AG20443 (cell line): ENCODE data around the gene PERM1.
"Not testable (repeated sequence)": the region's sequence is repeated elsewhere in the genome, so short reads cannot be mapped to it uniquely, and the experiment has no call there.

ENCODE experiments used
- DNase-seq: peaks from one replicate; pipeline ENCODE4 v3.0.0; 2012; ENCODE audit warnings: low spot score, mixed read lengths

PERM1 gene

GRCh38 chr1:947958-948357, 33.9 kb downstream of the PERM1 start:
- DNase-seq: no peak

DNA sequence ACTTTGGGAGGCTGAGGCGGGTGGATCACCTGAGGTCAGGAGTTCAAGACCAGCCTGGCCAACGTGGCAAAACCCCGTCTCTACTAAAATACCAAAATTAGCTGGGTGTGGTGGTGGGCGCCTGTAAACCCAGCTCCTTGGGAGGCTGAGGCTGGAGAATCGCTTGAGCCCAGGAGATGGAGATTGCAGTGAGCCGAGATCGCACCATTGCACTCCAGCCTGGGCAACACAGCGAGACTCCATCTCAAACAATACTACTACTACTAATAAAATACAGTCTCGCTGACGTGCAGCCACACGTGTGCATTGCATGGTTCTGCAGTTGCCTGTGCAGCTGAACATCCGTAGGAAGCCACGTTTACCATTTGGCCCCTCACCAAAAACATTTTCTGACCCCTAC, 35.1 kb downstream of the PERM1 start:
- DNase-seq: not testable (repeated sequence)

GRCh38 chr1:945688-946556, 36.0 kb downstream of the PERM1 start:
- DNase-seq: no peak

DNA sequence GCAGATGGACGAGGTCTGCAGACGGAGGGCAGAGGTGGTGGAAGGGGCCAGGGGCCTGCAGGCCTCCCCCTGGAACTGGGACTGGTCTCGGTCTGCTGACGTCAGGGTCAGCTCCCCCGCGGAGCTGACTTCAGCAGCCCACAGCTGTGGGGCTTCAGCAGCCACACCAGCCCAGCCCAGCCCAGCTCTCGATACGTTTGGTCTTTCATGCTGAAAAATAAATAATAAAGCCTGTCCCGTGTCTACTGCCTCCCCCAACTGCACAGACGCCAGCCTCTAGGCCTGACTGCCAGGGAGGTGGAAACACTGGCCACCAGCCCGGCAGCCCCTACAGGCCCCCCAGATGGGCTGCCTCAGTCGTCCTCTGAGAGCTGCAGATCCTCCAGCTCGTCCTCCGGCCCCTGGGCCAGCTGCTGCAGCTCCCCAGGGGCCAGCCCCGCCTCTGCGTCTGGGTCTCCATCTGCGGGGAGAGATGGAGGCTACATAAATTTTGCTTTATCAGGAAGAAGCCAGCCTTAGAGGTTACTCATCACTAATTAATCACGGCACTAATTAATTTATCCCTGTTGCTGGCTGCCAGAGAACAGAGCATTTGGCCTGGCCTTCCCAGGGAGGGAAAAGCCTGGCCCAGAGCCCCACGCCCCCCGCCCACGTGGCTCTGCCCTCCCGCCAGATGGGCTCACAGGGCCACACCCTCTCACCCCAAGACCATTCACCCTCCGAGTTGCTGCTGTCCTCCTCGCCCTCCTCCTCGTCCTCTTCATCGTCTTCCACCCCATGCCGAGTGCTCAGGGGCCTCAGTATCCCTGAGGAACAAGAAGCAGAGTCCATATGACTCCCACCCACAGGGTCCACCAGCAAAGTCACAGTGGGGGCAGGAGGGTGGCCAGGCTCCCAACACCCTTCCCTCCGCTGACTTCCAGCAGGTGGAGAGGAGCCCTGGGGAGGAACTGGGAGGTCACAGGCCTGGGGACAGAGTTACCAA, 37.3 kb downstream of the PERM1 start:
- no peak for DNase-seq

DNA sequence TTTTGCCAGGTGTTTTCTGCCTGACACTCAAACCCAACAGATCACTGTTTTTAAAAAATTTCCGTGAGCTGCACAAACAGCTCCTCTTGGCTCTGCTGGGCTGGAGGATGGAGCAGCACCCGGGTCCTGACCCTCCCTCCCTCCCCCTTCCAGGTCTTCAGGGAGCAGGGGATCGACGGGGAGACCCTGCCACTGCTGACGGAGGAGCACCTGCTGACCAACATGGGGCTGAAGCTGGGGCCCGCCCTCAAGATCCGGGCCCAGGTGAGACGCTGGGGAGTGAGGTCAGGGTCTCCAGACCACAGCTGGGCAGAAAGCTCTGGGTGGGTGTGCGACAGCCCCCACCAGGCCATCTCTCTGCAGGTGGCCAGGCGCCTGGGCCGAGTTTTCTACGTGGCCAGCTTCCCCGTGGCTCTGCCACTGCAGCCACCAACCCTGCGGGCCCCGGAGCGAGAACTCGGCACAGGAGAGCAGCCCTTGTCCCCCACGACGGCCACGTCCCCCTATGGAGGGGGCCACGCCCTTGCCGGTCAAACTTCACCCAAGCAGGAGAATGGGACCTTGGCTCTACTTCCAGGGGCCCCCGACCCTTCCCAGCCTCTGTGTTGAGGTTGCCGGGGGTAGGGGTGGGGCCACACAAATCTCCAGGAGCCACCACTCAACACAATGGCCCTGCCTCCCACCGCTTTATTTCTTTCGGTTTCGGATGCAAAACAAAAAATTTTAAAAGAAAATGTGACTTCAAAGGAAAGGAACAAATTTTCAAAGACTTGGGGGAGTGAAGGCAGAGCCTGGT, 38.1 kb downstream of the PERM1 start:
- DNase-seq: no peak

DNA sequence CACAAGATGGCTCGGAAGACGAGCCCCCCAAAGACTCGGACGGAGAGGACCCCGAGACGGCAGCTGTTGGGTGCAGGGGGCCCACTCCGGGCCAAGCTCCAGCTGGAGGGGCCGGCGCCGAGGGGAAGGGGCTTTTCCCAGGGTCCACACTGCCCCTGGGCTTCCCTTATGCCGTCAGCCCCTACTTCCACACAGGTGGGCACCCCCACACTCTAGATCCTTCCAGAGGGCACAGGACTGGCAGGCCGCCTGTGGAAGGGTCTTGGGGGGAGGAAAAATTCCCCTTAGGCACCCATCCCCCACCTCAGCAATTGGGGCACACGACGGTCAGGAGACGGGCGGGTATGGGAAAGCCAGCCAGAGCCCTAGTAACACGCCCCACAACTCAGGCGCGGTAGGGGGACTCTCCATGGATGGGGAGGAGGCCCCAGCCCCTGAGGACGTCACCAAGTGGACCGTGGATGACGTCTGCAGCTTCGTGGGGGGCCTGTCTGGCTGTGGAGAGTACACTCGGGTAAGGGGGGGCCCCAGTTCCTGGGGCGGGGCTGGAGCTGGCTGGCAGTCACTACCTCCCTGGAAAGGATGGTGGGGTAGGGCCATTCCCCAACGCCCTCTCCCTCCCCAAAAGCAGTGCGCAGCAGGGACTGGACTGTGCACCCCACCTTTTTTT, 38.9 kb downstream of the PERM1 start:
- peak; percentile 54 for DNase-seq

GRCh38 chr1:942411-942821, 39.5 kb downstream of the PERM1 start:
- no peak for DNase-seq

DNA sequence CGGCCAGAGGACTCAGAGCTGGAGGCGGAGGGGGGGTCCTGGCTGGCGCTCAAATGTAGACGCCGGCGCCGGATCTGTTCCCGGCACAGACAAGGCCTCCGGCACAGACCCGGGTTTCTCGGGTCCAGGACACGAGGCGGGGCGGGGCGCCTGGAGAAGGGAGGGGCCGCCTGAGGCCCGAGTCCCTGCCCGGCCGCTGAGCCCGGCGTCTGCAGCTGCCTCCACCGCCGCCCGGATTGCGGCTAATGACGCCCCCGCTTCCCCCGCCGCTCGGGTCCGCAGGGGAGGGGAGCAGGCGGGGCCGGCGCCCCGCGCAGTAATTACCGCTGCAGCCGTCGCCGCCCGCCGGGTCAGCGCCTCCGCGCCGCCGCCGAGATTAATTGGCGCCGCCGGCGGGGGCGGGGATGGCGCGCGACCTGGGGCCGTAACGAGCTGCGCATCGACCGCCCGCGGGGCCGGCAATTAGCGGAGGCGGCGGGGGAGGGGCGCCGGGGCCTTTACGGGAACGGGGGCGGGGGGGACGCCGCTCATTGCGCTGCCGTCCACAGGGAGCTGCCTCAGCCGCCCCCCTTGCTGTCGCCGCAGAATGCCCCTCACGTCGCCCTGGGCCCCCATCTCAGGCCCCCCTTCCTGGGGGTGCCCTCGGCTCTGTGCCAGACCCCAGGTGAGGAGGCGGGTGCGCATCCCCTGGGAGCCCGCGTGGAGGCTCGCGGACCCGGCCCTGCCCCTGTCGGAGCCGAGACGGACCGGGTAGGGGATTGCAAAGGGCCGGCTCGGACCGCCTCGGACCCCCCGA, 40.1 kb downstream of the PERM1 start:
- DNase-seq: peak; percentile 93

GRCh38 chr1:941015-941587, 40.8 kb downstream of the PERM1 start:
- no peak for DNase-seq

GRCh38 chr1:940107-941014, 41.5 kb downstream of the PERM1 start:
- peak; percentile 78 for DNase-seq

- no peak for DNase-seq
Observed at GRCh38 chr1:939511-940106, 42.3 kb downstream of the PERM1 start.

DNA sequence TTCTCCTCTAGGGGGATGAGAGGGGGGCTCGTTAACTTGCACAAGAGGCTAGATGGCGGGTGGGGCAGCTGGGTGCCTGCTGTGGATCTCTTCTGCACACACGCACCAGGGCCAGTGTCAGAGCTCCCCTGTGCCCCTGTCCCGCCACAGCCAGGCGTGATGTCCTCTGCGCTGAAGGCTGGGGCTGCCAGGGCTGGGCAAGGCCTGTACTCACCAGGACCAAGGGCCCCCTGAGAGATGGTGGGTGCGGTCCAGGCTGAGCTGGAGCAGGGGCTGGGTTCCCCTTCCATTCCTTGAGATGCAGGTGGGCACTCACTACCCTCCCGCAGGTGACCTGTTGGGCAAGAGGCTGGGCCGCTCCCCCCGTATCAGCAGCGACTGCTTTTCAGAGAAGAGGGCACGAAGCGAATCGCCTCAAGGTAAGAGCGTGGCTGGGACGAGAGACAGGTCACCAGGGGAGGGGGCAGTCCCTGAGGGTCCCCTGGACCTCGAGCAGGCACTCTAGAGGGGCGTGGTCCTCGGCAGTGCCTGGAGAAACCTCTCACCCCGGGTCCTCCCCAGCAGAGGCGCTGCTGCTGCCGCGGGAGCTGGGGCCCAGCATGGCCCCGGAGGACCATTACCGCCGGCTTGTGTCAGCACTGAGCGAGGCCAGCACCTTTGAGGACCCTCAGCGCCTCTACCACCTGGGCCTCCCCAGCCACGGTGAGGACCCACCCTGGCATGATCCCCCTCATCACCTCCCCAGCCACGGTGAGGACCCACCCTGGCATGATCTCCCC, 43.0 kb downstream of the PERM1 start:
- no peak for DNase-seq

GRCh38 chr1:938088-938683, 43.7 kb downstream of the PERM1 start:
- DNase-seq: peak; percentile 50

- no peak for DNase-seq
Observed at GRCh38 chr1:937521-937920, 44.4 kb downstream of the PERM1 start.

- no peak for DNase-seq
Observed at GRCh38 chr1:936348-937264, 45.3 kb downstream of the PERM1 start.

DNA sequence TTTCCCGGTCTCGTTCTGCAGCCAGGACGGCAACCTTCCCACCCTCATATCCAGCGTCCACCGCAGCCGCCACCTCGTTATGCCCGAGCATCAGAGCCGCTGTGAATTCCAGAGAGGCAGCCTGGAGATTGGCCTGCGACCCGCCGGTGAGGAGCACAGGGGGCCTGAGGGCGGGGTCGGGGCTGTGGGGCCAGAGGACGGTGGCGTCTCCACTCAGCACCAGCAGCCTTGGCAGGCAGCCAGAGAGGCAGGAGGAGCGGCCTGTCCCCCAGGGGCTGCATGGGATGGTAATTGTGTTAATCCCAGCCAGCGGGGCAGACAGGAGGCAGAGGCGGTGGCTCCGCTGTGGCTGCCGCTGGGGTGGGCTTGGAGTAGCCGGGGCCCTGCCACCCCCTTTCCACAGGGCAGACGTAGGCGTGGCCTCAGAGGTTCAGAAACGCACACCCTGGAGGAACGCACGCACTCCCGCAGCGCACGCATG, 46.1 kb downstream of the PERM1 start:
- no peak for DNase-seq
